Heart right ventricle (tissue), 16 donors: ENCODE measurements around the gene MCCC1. TPM values are rescaled to one million over a fixed set of nuclear protein-coding genes. Genes with fewer than 3 reads are reported as not detected.
A peak's percentile ranks its signal among the peaks of the same experiment; 100 is the strongest.

ENCODE experiments used
- ATAC-seq, 8 donors: fragments of 200-7000 bp; cut with Tn5 transposase; one replicate each; pipeline ENCODE4 v1.9.1; 2020; ENCODE audit warnings: mild to moderate bottlenecking in 8 of 8, moderate library complexity in 8 of 8, moderate number of reproducible peaks in 1 of 8
- DNase-seq, 2 donors: peaks; one replicate each; pipeline ENCODE4 v3.0.0-alpha.2; 2020
- H3K27ac ChIP-seq, 10 donors: fragments of 200-600 bp; sonication (generic) in 2 of 10; one replicate each; pipeline versions ENCODE4 v1.5.0 to v1.8.0; 2020 to 2022; ENCODE audit warnings: mild to moderate bottlenecking in 3 of 10
- H3K27me3 ChIP-seq, 7 donors: fragments of 200-600 bp; one replicate each; pipeline ENCODE4 v1.8.0; 2021 to 2022; ENCODE audit warnings: mild to moderate bottlenecking in 2 of 7
- H3K36me3 ChIP-seq, 9 donors: fragments of 200-600 bp; sonication (generic) in 1 of 9; one replicate each; pipeline versions ENCODE4 v1.5.0 to v1.8.0; 2020 to 2022; ENCODE audit warnings: mild to moderate bottlenecking in 2 of 9
- H3K4me1 ChIP-seq, 9 donors: fragments of 200-600 bp; sonication (generic) in 1 of 9; one replicate each; pipeline versions ENCODE4 v1.5.0 to v1.8.0; 2020 to 2022; ENCODE audit warnings: mild to moderate bottlenecking in 4 of 9
- H3K4me3 ChIP-seq, 10 donors: fragments of 200-600 bp; sonication (generic) in 2 of 10; one replicate each; pipeline versions ENCODE4 v1.5.0 to v1.8.0; 2020 to 2022; ENCODE audit warnings: mild to moderate bottlenecking in 7 of 10, moderate library complexity in 2 of 10
- H3K9me3 ChIP-seq, 11 donors: fragments of 200-600 bp in 10 of 11; sonication (generic) in 2 of 11; one replicate each; pipeline versions ENCODE4 v1.5.0 to v1.8.0; 2013 to 2022; ENCODE audit warnings: mild to moderate bottlenecking in 2 of 11, control low read depth in 1 of 11, moderate library complexity in 1 of 11
- CTCF ChIP-seq, 9 donors: fragments of 200-600 bp; sonication (generic) in 2 of 9; IDR thresholded peaks; one replicate each; pipeline versions ENCODE4 v1.5.0 to v1.8.0; 2021 to 2022; ENCODE audit warnings: antibody characterized with exemption in 9 of 9, mild to moderate bottlenecking in 5 of 9, moderate library complexity in 1 of 9
- WGBS, 2 donors: extraction: QIAGEN DNeasy Blood & Tissue Kit; methylation state at CpG; one replicate each; pipeline ENCODE4 v1.1.7; 2013; ENCODE audit warnings: inconsistent platforms in 1 of 2; 5-methylcytosine and 5-hydroxymethylcytosine counted together
- intact Hi-C, 10 donors: fragments of 100-400 bp; cut with DNase I; formaldehyde crosslinking; loops; one replicate each; pipeline versions ENCODE4 v1.11.1 to v1.14.2; 2022
- long read RNA-seq, 3 donors: library from polyadenylated mRNA; unstranded; transcript quantifications; one replicate each; pipeline ENCODE4 v2.0.0, GENCODE V29; 2020 to 2021
- polyA plus RNA-seq, 2 donors: library from polyadenylated mRNA; stranded (reverse); fragments of 200-250 nt; gene quantifications; one replicate each; pipeline ENCODE4 v1.2.3, GENCODE V29; 2013
- total RNA-seq, 10 donors: library from RNA; stranded (reverse); fragmentation: NEBNext Ultra II Directional in 3 of 10; extraction: Animal tissue kit (Norgen Biotek cat#: 25700) in 3 of 10; gene quantifications; one replicate each; pipeline versions ENCODE4 v1.2.1 to v1.2.4, GENCODE V29; 2021 to 2023
- donor health status: Arrhythmogenic right ventricular cardiomyopathy.
- donor health status: ischemic (EF 13 %, LVEDD 7.1; RV severe dilation, severe dysfunction).
- donor health status: healthy with polysubstance abuse.
- donor health status: DM: no; HTN: yes; CAD: no.
- donor health status: DM: no; HTN: no; CAD: no.
- donor health status: ischemic (EF 25% LVEDD 6.9; RV normal size, moderate dysfunction).
- donor health status: ischemic (EF 25% LVEDD 5.7; RV mildly dilated, moderate dysfunction).
- donor health status: healthy.
- donor health status: DM: yes; HTN: yes; CAD: no.
- donor health status: Ischemic cardiomyopathy.
- donor health status: ischemic (EF 35%, LVEDD 5.7; RV mildly dilated, moderate dysfunction).
- donor health status: nonischemic (EF 11% LVEDD 7.7; RV severe dilation, severe dysfunction).
- donor health status: DM: yes; HTN: yes; CAD: no.
- donor health status: PGD.
- donor health status: ischemic (EF 29% LVEDD 5.4; RV normal size, mild dysfunction).
- donor health status: nonischemic (EF 23%, LVEDD 6.1; RV moderate dilation, normal function).

MCCC1 gene
- total RNA-seq (10 to 100 TPM; 34.9 to 62.9 (median 52.2) TPM), polyA plus RNA-seq (10 to 100 TPM; 28.9 to 31.5 TPM)
- long read RNA-seq, donor 1, transcript MCCC1-201 (19 exons, 2,545 nt) = major isoform, 114 of 125 reads
- long read RNA-seq, donor 1, partial matches to known transcripts = 5 of 125 reads
- long read RNA-seq, donor 1, other reads (novel, unspliced or antisense) = 6 of 125 reads
- long read RNA-seq, donor 2, transcript MCCC1-201 (19 exons, 2,545 nt) = major isoform, 157 of 179 reads
- long read RNA-seq, donor 2, partial matches to known transcripts = 6 of 179 reads
- long read RNA-seq, donor 2, other reads (novel, unspliced or antisense) = 16 of 179 reads
- long read RNA-seq, donor 3, transcript MCCC1-201 (19 exons, 2,545 nt) = major isoform, 188 of 216 reads
- long read RNA-seq, donor 3, partial matches to known transcripts = 8 of 216 reads
- long read RNA-seq, donor 3, other reads (novel, unspliced or antisense) = 20 of 216 reads

GRCh38 chr3:183099026-183099837 is at the start of gene MCCC1:
Gene MCCC1, minus strand, starts transcription at chr3:183099496. Its CDS starts 56 bp downstream, at chr3:183099440.
- ATAC-seq (peak; percentile 99 to 100 (median 100)), DNase-seq (peak; percentile 96 to 99)
- TF ChIP-seq CTCF (IDR thresholded peaks at IDR 0.05) = peak in 1 of 9 donors; percentile 9
- Histone ChIP-seq H3K27me3 (no peaks in the 10 kb centered on the region), H3K9me3 (no peaks in the 10 kb centered on the region), H3K4me1 (peaks cover 0 to 22% (median 15%) of the 10 kb centered on the region in 9 donors), H3K4me3 (peak within 1 kb of the TSS; percentile 68 to 99 (median 86)), H3K36me3 (peaks cover 0 to 12% (median 0%) of the 10 kb centered on the region in 9 donors), H3K27ac (peak within 1 kb of the TSS in 9 of 10 donors; percentile 78 to 92 (median 87))
- WGBS, 2 donors = 0% methylated on average over 53 to 60 of the region's 60 CpGs
- intact Hi-C loops = no loop called here

- TF ChIP-seq CTCF (IDR thresholded peaks at IDR 0.05) = no peak
- no peak overlapping the region for H3K27ac ChIP-seq
- ATAC-seq (no peak), DNase-seq (no peak)
- intact Hi-C loops = no loop called here
- H3K4me1 ChIP-seq = no peaks in the 10 kb centered on the region
- H3K27me3 ChIP-seq = peaks cover 0 to 17% (median 11%) of the 10 kb centered on the region in 7 donors
- H3K36me3 ChIP-seq = no peaks in the 10 kb centered on the region
- no peak overlapping the region for H3K4me3 ChIP-seq
- H3K9me3 ChIP-seq = no peaks in the 10 kb centered on the region
- 58 to 66% methylated on average over 4 of the region's 4 CpGs for WGBS, 2 donors
Observed at GRCh38 chr3:183148056-183148455, 48.8 kb upstream of the MCCC1 start.

GRCh38 chr3:183144363-183144762 is 45.1 kb upstream of the MCCC1 start:
- 85 to 90% methylated on average over 1 of the region's 1 CpG for WGBS, 2 donors
- no peaks in the 10 kb centered on the region for H3K4me1 ChIP-seq
- no peak for ATAC-seq
- no peak overlapping the region for H3K27ac ChIP-seq
- peaks cover 0 to 22% (median 12%) of the 10 kb centered on the region in 7 donors for H3K27me3 ChIP-seq
- no peak for TF ChIP-seq CTCF (IDR thresholded peaks at IDR 0.05)
- no peaks in the 10 kb centered on the region for H3K9me3 ChIP-seq
- intact Hi-C loops = no loop called here
- no peak overlapping the region for H3K4me3 ChIP-seq
- DNase-seq = no peak
- H3K36me3 ChIP-seq = no peaks in the 10 kb centered on the region

GRCh38 chr3:183142199-183142598 is 42.9 kb upstream of the MCCC1 start:
- 61 to 63% methylated on average over 11 of the region's 11 CpGs for WGBS, 2 donors
- H3K4me3 ChIP-seq = no peak overlapping the region
- no peaks in the 10 kb centered on the region for H3K36me3 ChIP-seq
- peaks cover 0 to 17% (median 14%) of the 10 kb centered on the region in 7 donors for H3K27me3 ChIP-seq
- H3K4me1 ChIP-seq = no peaks in the 10 kb centered on the region
- DNase-seq (no peak), ATAC-seq (no peak)
- intact Hi-C loops = no loop called here
- H3K9me3 ChIP-seq = no peaks in the 10 kb centered on the region
- no peak for TF ChIP-seq CTCF (IDR thresholded peaks at IDR 0.05)
- H3K27ac ChIP-seq = no peak overlapping the region
